HG02885 (cell line): Measurements from ENCODE around the gene HIGD2A.

ENCODE experiments used
- ATAC-seq: cut with Tn5 transposase; IDR thresholded peaks from one replicate; pipeline ENCODE4 v1.9.1; 2021; ENCODE audit warnings: mild to moderate bottlenecking; ENCODE audit not compliant: unreplicated experiment, poor library complexity

The HIGD2A gene

DNA sequence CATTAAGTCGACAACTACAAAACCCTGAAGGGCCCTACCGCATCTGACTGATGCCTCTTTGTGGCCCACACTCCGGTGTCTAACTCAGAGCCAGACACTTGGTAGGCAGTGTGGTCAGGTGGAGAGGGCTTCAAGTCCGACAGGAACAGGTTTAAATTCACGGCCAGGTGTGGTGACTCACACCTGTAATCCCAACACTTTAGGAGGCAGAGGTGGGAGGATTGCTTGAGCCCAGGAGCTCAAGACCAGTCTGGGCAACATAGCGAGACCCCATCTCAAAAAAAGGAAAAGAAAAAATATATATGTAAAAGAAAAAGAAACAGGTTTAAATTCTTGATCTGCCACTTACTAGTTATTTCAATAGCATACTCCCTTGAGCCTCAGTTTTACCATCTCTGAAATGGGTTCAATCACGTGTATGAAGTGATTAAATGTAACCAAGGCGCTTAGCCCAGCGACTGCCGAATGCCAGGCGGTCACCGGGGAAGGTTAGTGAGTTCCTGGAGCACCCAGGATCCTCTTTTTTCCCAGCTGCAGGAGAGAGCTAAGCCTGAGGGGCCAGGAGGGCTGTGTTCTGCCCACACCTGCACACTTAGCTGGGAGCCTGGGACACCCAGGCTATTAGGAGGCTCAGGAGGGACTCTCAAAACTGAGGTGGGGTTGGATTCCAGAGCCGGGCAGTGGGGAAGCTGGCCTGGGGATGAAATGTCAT is 26.8 kb downstream of the HIGD2A start:
- no peak for ATAC-seq

- ATAC-seq, result peak; percentile 94
Measured at GRCh38 chr5:176415952-176416924, 27.7 kb downstream of the HIGD2A start, which contains the start of gene CLTB. Gene CLTB, minus strand, starts transcription at chr5:176416539. Its CDS starts 176 bp downstream, at chr5:176416363.

GRCh38 chr5:176416965-176417364 is 28.4 kb downstream of the HIGD2A start:
- no peak for ATAC-seq

GRCh38 chr5:176418251-176418650 is 29.7 kb downstream of the HIGD2A start:
- no peak for ATAC-seq

DNA sequence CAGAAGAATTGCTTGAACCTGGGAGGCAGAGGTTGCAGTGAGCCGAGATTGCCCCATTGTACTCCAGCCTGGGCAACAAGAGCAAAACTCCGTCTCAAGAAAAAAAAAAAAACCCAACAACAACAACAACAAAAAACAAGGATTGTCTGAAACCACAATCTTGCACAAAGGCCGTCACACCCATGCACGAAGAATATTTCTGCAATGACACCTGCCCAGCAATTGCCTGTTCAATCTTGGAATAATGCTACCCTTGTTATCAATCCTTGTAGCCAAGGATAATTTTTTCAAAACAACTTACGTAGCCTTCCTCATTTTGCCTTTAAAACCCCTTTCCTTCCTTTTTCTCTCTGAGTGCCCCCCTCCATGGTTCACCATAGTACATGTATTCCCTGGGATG is 31.5 kb downstream of the HIGD2A start:
- no peak for ATAC-seq

DNA sequence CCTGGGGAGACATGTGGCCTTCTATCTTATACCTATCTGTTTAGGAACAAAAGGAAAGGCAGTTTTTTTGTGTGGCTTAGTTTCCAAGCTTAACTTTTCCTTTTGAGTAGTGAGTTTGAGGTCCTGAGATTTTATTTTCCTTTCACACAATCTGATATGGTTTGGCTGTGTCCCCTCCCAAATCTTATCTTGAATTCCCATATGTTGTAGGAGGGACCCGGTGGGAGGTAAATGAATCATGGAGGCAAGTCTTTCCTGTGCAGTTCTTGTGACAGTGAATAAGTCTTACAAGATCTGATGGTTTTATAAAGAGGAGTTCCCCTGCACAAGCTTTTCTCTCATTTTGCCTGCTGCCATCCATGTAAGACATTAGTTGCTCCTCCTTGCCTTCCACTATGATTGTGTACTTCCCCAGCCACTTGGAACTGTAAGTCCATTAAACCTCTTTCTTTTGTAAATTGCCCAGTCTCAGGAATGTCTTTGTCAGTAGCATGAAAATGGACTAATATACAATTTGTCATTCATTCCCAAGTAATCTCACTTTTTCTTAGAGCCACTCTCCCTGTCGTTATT is 32.5 kb downstream of the HIGD2A start:
- ATAC-seq, result no peak

- ATAC-seq, result no peak
Measured at GRCh38 chr5:176424181-176424580, 35.6 kb downstream of the HIGD2A start.

- no peak for ATAC-seq
Measured at GRCh38 chr5:176425138-176425537, 36.6 kb downstream of the HIGD2A start.

DNA sequence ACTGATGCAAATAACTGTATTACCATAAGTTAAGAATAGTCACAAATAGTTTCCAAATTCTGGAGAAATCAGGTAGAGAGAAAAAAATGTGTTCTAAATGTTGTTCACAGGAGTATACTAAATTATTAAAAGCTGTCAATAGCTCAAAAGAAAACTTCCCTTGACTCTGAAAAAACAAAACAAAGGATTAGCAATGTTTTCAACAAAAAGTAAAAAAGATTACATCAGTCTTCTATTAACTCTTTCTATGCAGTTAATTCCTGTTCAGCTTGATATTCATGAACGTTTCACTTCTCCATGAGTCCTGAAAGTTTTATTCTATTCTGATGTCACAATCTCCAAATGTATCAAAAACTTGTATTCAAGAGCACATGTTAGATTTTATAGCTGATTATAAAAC is 37.2 kb downstream of the HIGD2A start:
- no peak for ATAC-seq

- no peak for ATAC-seq
Measured at GRCh38 chr5:176426876-176427275, 38.3 kb downstream of the HIGD2A start.

DNA sequence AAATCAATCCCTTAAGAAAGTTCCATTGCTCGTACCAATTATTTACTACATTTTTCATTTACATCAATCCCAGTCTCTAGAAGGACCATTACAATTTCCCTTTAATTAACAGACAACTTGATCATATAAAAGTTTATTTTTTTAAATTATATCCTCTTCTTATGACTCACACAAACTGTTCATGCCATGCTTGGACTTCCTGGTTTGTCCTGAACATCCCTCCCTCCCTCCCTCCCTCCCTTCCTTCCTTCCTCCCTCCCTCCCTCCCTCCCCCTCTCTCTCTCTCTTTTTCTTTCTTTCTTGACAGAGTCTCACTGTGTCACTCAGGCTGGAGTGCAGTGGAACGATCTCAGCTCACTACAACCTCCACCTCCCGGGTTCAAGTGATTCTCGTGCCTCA is 39.4 kb downstream of the HIGD2A start:
- ATAC-seq, result no peak

DNA sequence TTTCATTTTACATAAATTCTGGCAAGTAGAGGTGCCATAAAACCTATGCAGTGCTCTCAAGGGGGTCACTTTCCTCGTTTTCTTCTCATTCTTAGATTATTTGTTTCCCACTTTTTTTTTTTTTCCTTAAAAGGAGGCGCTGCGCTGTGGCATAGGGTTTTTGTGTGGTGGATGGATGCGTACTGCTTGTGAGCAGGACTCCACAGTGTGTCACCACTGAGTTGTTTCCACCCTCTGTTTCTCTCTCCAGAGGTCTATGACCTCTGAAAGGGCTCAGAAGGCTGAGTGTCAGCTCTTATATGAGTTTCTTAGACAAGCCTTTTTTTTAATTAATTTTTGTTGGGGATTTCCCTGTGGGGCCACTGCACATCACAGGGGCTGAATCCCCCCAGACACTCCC is 41.4 kb downstream of the HIGD2A start:
- no peak for ATAC-seq

- no peak for ATAC-seq
Measured at GRCh38 chr5:176432707-176433106, 44.2 kb downstream of the HIGD2A start.

DNA sequence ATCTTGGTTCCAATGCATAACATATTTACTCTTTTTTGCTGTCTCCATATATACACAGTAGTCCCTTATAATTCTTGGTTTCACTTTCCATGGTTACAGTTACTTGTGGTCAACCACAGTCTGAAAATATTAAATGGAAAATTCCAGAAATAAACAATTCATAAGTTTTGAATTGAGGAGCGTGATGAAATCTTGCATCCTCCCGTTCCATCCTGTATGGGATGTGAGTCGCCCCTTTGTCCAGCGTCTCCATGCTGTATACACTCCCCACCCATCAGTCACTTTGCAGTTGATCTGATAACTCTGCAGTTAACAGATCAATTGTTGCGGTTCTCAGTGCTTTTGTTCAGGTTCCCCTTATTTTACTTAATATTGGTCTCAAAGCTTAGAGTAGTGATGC is 48.1 kb downstream of the HIGD2A start:
- ATAC-seq, result no peak

GRCh38 chr5:176438959-176439757 is 50.6 kb downstream of the HIGD2A start:
- ATAC-seq, result no peak
